ENCODE data around the gene AMPH. TPM values are rescaled to one million over a fixed set of nuclear protein-coding genes. Genes with fewer than 3 reads are reported as not detected.

The AMPH gene
- 9.8 and 10.7 TPM in 2 replicates for total RNA-seq
- long read RNA-seq, transcript AMPH-201 (20 exons, 3,145 nt) = major isoform, 68 of 86 reads
- long read RNA-seq, partial matches to known transcripts = 5 of 86 reads
- long read RNA-seq, other reads (novel, unspliced or antisense) = 11 of 86 reads

DNA sequence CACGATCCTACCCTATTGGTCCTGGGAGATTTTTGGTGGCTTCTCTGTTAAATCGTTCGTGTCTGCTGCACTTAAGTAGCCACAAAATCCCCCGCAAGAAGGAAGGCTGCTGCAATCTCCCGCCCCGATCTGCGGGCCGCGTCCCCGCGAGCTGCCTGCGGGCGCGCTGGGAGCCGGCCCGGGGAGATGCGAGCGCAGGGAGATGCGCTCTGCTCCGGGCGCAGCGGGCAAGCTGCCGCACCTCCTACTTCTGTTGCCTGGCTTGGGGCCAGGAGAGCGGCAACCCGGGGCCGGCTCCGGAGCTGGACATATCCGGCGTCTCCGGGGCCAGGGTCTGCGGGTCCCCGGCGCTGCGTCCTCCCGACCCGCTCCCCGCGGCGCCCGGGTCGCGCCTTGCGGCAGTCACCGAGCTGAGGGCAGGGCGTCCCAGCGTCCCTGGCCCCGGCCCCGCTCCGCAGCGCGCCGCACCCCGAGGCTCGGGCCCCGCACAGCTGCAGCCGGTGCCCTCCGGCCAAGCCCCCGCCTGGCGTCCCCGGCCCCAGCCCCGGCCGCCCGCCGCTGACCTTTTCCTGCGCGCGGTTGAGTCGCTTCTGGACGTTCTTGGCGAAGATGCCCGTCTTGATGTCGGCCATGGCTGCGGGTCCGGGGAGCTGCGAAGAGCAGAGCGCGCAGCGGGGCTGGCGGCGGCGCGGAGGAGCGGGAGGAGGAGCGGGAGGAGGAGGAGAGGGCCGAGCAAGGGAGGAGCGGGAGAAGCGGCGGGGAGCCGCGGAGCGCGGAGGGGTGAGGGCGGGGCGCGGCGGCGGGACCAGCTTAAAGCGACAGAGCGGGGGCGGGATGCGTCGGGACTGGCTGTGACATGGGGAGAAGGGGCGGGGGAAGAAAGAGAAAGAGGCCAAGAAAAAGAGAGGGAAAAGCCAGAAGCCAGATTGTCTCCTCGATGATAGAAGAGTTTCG is at the start of gene AMPH:
Gene AMPH, minus strand, starts transcription at position 654 of the 954 bp plus-strand sequence. Its CDS starts 22 bp downstream, at position 632.
- Mint-ChIP-seq H3K27me3 (ENCODE audit: unreplicated experiment) (peaks cover 7% of the 10 kb centered on the region), H3K27ac (ENCODE audit: unreplicated experiment) (no peak within 1 kb of the TSS)
- peak; percentile 87 for DNase-seq (ENCODE audit: extremely low spot score, unreplicated experiment)

DNA sequence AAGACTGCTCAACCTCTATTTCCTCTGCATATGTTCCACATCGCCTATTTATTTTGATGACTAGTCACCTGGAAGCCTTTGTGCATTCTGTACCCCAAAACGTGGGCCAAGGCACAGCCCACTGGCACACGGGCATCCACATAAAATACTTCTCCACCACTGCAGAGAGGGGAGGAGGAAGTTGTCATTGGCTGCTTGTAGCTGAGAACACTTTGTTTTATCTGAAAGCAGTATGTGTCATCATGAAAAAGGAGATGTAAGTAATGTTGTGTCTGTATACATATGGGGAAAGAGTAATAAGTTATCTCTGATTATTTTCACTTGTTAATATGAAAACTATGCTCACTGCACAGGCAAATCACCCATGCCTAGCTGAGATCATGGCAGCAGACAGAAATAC is 48.2 kb upstream of the AMPH start:
- Mint-ChIP-seq H3K4me1 (ENCODE audit: unreplicated experiment) (no peaks in the 10 kb centered on the region), H3K27me3 (ENCODE audit: unreplicated experiment) (peaks cover 24% of the 10 kb centered on the region), H3K9me3 (ENCODE audit: unreplicated experiment) (no peaks in the 10 kb centered on the region), H3K36me3 (ENCODE audit: unreplicated experiment) (no peaks in the 10 kb centered on the region), H3K27ac (ENCODE audit: unreplicated experiment) (no peak overlapping the region), H3K4me3 (ENCODE audit: unreplicated experiment) (no peak overlapping the region)
- TF ChIP-seq, protein P1, sequence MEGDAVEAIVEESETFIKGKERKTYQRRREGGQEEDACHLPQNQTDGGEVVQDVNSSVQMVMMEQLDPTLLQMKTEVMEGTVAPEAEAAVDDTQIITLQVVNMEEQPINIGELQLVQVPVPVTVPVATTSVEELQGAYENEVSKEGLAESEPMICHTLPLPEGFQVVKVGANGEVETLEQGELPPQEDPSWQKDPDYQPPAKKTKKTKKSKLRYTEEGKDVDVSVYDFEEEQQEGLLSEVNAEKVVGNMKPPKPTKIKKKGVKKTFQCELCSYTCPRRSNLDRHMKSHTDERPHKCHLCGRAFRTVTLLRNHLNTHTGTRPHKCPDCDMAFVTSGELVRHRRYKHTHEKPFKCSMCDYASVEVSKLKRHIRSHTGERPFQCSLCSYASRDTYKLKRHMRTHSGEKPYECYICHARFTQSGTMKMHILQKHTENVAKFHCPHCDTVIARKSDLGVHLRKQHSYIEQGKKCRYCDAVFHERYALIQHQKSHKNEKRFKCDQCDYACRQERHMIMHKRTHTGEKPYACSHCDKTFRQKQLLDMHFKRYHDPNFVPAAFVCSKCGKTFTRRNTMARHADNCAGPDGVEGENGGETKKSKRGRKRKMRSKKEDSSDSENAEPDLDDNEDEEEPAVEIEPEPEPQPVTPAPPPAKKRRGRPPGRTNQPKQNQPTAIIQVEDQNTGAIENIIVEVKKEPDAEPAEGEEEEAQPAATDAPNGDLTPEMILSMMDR (IDR thresholded peaks at IDR 0.05) = no peak
- DNase-seq (ENCODE audit: extremely low spot score, unreplicated experiment) = no peak

More for the DNA sequence above, at the start of gene AMPH:
- H3K36me3 Mint-ChIP-seq (ENCODE audit: unreplicated experiment) = no peaks in the 10 kb centered on the region
- H3K9me3 Mint-ChIP-seq (ENCODE audit: unreplicated experiment) = peaks cover under 1% of the 10 kb centered on the region
- H3K4me1 Mint-ChIP-seq (ENCODE audit: unreplicated experiment) = peaks cover 25% of the 10 kb centered on the region
- TF ChIP-seq, protein P1 (IDR thresholded peaks at IDR 0.05) = no peak
- H3K4me3 Mint-ChIP-seq (ENCODE audit: unreplicated experiment) = peak within 1 kb of the TSS; percentile 77

DNA sequence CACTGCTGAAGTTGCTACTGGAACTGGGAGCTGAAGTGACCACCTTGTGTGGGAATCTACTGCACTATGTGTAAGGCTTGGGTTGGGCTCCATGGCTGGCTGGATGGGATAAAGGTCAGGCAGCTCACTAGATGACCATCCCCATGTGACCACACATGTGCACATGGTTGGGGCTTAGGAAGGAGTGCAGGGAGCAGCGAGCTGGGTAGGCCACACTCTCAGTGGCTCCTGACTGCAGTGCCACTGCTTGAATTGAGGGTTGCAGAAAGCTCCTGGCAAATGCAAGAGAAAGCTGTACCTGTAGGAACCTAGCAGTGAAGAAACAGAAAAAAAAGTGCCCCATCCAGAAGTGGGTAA is 47.5 kb upstream of the AMPH start:
- no peaks in the 10 kb centered on the region for H3K4me1 Mint-ChIP-seq (ENCODE audit: unreplicated experiment)
- no peak for DNase-seq (ENCODE audit: extremely low spot score, unreplicated experiment)
- no peak overlapping the region for H3K4me3 Mint-ChIP-seq (ENCODE audit: unreplicated experiment)
- no peaks in the 10 kb centered on the region for H3K9me3 Mint-ChIP-seq (ENCODE audit: unreplicated experiment)
- H3K27ac Mint-ChIP-seq (ENCODE audit: unreplicated experiment) = no peak overlapping the region
- TF ChIP-seq, protein P1 (IDR thresholded peaks at IDR 0.05) = no peak
- H3K36me3 Mint-ChIP-seq (ENCODE audit: unreplicated experiment) = no peaks in the 10 kb centered on the region
- peaks cover 24% of the 10 kb centered on the region for H3K27me3 Mint-ChIP-seq (ENCODE audit: unreplicated experiment)

DNA sequence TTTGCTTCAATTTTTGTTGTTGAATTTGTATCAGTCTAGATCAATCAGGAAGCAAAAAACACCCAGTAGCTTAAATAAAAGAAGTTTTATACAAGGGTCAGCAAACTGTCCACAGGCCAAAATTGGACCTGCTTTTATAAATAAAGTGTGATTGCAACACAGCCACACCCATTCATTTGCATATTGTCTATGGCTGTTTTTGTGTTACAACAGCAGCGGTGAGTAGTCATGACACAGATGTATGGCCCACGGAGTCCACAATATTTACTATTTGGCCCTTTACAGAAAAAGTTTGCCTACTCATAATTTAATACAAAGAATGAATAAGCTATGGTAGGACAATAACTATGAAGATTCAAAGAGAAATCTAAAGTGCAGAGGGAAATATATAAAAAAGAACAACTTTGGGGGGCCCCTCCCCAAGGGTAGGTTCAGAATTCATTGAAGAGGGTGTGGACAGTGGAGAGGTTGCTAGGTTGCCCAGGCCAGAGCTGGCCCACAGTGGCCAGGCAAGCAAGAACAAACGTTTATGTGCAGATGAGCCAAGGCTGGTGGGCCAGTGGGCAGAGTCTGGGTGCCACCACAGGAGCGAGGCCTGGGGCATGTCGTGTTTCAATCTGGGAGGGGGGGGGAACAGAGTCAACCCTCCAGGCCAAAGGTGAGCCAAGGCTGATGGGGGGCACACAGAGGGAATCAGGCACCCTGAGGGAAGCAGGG is 47.0 kb upstream of the AMPH start:
- no peak overlapping the region for H3K4me3 Mint-ChIP-seq (ENCODE audit: unreplicated experiment)
- TF ChIP-seq, protein P1 (IDR thresholded peaks at IDR 0.05) = no peak
- no peak for DNase-seq (ENCODE audit: extremely low spot score, unreplicated experiment)
- no peaks in the 10 kb centered on the region for H3K36me3 Mint-ChIP-seq (ENCODE audit: unreplicated experiment)
- H3K27ac Mint-ChIP-seq (ENCODE audit: unreplicated experiment) = no peak overlapping the region
- H3K9me3 Mint-ChIP-seq (ENCODE audit: unreplicated experiment) = no peaks in the 10 kb centered on the region
- peaks cover 24% of the 10 kb centered on the region for H3K27me3 Mint-ChIP-seq (ENCODE audit: unreplicated experiment)
- H3K4me1 Mint-ChIP-seq (ENCODE audit: unreplicated experiment) = no peaks in the 10 kb centered on the region

All from osteocyte (in vitro differentiated cells).